DMS 273 treated with DMSO at 0.1 percent for 48 hours (cell line): ENCODE data around the gene RRN3.
"Not testable (repeated sequence)": the region's sequence is repeated elsewhere in the genome, so short reads cannot be mapped to it uniquely, and the experiment has no call there.

ENCODE experiments used
- DNase-seq: peaks from one replicate; lab custom pipeline; 2025; lab: John Stamatoyannopoulos, UW

RRN3 gene

DNA sequence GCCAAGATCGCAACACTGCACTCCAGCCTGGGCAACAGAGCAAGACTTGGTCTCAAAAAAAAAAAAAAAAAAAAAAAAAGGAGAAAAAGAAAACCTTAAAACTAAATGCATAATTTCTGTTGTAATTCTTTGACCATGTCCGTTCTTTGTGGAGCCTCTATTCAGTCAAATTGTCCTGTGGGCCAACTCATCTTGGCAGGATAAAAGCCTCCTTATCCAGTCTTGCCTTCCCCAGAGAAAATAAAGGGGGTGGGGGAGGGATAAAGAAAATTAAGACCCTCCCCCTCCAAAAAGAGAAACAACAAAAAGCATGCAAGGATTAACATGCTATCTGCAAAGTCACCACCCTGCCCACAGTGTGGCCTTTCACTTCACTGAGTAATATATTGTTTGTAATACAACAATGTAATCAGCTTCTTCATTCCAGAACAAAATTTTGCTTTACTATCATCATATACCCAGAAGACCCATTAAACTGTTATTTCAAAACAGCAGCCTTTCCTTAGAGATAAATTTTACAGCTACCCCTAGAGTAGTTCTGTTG, 5.4 kb upstream of the RRN3 start:
- not testable (repeated sequence) for DNase-seq

DNA sequence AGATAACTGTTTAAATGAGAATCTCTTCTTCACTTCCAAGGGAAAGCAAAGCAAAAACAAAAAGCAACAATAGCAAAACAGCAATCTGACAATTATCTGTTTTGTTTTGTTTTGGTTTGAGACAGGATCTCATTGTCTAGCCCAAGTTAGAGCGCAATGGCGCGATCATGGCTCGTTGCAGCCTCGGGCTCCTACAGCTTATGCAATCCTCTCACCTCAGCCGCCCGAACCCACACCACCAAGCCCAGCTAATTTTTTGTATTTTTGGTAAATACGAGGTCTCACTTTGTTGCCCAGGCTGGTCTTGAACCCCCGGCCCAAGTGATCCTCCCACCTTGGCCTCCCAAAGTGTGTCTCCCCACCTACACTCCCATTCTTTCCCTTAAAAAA, 2.5 kb upstream of the RRN3 start:
- DNase-seq, result not testable (repeated sequence)

DNA sequence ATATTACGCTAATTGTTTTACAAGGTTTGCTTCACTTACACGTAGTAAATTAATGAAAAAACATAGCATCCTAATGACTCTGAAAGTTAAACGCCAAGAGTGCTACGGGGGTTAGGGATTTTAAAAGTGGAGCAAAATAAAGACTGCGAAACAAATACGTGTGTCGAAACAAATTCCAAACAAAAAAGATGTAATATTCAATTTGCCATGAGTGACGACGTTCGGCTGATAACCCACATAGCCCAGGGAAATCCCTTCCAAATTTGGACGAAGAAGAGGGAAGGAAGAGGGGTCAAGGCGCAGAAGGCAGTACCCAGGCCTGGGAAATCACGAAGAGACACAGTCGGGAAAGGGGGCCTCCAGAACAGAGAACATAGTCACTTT, 509 bp downstream of the RRN3 start:
- not testable (repeated sequence) for DNase-seq

DNA sequence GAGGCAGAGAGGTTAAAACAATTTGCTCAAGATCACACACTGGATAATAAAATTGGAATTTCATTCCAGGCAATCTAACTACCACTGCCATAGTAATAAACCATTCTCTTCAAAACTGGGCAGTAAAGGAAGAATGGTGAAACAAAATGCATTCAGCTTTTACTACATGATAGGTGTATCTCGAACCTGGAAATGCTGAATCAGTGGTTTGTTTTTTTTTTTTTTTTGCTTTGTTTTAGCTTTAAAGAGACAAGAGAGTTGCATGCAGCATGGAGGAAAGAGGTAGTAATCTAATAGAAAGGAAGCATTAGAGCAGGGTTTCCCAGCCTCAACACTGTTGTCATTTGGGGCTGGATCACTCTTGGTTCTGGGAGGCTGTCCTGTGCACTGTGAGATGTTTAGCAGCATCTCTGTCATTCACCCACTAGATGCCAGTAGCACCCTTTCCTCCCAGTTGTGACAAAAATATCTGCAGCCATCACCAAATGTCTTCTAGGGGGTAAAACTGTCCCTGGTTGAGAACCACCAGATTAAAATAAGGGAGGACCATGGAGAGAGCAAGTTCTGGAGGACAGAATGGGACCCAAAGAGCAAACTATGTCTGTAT, 3.3 kb downstream of the RRN3 start:
- not testable (repeated sequence) for DNase-seq

DNA sequence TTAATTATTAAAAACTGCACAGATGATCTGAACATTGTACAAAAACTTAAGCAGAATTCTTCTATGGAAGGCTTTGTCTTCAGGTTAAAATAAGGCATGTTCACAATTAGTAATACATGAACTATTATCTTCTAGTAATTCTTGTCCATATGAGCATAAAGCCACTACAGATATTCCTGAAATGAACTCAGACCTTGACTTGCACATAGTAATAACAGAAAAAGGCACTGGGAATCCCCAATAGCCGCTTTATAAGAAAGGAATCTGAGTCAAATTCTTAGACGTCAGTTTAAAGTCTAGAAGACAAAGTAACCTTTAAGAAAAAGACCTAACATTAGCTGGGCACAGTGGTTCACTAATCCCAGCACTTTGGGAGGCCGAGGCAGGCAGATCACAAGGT, 11.3 kb downstream of the RRN3 start:
- DNase-seq, result not testable (repeated sequence)

DNA sequence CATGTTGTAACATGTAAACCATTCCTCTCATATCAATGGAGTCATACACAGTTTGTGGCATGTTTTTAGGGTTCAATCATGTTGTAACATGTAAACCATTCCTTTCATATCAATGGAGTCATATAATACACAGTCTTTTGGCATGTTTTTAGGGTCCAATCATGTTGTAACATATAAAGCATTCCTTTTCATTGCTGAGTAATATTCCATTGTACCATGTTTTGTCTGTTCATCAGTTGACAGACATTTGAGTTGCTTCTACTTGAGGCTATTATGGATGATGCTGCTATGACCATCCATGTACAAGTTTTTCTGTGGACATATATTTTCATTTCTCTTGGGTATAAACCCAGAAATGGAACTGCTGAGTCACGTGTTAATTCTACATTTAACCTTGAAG, 13.2 kb downstream of the RRN3 start:
- DNase-seq, result not testable (repeated sequence)

DNA sequence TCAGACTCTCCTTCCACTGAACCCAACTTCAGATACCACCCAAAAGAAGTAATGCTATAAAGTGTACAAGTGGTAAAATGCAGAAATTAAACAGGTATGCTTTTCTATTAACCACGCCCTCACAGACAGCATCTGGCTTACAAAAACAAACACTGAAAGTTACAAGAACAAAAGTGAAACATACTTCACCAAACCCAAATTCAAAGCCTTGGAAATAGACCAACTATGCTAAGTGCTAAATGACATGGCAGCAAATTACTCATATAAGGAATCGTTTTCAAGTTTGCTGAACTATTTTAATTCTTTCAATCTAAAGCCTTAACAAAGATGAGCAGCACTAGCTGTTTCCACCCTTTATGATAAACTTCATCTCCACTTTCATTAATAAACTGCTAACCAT, 17.9 kb downstream of the RRN3 start:
- DNase-seq, result not testable (repeated sequence)

DNA sequence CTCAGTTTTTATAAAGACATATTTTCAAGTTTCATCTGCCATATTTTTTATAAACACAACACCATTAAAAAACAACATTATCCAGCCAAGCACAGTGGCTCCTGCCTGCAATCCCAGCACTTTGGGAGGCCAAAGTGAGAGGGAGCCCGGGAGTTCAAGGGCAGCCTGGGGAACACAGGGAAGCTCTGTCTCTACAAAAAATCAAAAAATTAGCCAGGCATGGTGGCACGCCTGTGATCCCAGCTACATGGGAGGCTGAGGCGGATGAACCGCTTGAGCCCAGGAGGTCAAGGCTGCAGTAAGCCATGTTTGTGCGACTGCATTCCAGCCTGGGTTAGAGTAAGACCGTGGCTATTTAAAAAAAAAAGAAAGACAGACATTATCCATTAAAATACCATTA, 21.0 kb downstream of the RRN3 start:
- no peak for DNase-seq

DNA sequence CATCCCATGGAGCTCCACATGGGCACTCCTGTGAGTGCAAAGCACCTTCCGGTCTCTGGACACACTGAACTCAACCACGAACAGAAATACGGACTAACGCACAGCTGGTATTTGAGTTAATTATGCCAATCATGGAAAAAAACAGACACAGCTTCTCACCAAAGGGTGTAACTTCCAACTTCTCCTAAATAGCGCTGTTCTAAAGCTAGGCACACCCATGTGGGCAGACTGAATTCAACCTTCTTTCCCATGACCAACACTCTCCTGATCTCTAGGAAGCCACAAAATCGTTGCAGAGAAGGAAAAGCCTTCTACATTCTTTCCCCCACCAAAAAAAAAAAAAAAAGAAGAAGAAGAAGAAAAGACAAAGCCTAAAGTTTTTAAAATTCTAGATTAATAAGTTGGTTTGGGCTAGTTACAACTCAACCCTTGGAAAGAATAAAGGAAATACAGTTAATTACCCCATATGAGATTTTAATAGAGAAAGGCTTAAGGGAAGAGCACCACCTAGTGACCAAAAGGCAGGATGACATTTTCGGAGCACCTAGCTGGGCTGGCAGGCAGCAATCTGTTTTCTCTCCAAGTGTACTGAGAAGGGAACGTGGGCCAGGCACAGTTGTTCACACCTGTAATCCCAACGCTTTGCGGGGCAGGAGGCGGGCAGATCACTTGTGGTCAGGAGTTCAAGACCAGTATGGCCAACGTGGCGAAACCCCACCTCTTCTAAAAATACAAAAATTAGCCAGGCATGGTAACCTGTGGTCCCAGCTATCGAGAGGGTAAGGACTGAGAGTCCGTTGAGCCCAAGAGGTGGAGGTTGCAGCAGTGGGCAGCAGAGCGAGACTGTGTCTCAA, 21.9 kb downstream of the RRN3 start:
- DNase-seq, result not testable (repeated sequence)

DNA sequence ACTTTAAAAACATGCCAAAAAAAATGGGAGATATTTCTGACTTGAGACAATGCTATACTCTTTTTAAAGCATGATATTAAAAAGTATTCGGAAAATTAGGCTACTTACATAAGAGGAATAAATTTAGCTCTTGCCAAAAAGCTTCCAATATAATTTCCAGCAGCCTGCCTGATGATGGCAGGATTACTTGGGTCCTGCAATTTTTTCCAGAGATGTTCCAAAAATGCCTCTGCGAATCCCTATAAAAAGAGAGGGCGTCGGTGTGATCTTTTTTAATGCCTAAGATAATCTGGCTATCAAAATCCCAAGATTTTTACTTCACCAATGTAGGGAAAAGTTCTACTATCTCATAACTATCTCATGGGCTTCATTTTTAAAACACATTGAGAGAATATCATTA, 23.1 kb downstream of the RRN3 start:
- DNase-seq, result not testable (repeated sequence)

DNA sequence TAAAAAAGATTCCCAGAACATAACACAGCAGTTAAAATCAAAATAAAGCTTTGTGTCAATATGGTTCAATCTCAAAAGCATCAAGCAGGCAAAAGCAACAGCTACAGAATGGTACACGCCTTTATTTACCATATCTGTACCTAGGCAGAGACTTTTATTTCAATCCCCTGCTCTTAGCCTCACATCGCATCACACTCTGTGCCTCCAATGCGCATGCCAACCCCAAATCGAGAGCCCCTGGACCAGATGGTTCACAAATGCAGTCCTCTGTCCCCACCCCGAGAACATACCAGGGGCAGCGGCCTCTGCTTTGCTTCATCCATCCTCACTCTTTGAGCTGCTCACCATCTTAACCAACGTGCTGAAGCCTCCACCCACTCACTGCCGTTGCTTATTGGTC, 27.4 kb downstream of the RRN3 start:
- DNase-seq, result not testable (repeated sequence)

DNA sequence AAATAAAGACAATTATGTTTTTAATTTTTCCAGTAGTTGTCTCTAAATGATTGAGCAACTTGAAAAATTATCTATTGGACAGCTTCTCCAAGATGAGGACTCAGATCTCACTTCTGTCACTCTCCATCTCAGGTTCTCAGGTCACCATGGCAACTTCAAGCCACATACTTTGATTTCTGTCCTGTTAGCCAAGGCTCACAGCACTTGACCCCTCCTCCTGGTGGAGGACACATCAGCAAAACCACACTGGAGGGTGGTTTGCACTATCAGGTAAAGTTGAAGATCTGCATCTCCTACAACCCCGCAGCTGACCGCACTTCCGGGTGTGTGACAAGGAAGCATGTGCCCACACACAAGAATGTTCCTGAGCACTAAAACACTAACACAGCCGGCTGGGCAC, 28.1 kb downstream of the RRN3 start:
- not testable (repeated sequence) for DNase-seq

DNA sequence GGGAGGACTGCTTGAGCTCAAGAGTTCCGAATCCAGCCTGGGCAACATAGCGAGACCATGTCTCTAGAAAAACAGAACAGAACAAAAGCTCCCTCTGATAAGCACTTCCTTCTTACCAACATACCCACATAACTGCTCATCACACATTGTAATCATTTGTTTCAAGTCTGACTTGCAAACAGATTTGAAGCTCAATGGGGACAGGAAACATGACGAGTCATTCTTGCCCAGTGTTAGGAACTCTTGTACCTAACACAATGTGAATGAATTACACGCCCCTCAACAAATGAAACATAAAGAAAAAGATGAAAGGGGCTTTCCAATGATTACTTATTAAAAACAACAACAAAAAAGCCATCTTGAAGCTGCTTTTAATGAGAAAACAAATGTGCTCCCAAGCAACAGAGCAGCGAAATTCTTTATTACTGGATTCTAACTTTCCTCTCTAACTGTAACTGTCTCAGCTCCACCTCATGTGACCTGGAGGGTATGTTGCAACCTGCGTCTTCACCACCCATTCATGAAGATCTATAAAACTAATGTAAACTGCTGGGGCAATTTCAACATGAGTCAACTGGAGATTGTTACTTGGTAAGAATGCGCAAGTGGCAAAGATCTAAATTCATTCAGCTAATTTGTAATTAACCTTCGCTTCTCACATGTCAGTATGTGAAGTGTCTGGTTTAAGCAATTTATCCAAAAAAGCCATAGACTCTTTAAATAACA, 31.8 kb downstream of the RRN3 start:
- DNase-seq, result not testable (repeated sequence)

DNA sequence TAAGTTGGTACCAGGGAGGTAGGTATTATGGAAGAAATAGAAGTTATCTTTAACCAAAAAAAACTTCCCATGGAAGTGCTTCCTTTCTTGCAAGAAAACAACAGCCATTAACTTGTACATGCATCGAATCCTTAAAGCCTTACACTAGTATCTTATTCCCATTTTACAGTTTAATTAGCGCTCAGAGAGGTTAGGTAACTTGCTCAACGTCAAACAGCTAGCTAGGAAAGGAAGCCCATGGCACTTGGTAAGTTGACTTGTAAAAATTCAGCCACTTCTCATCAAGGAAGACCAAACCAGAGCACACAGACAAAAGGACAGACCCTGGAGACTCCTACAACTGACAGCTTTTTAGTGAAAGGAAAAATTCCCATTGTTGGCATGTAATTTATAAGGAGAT, 34.7 kb downstream of the RRN3 start:
- no peak for DNase-seq

DNA sequence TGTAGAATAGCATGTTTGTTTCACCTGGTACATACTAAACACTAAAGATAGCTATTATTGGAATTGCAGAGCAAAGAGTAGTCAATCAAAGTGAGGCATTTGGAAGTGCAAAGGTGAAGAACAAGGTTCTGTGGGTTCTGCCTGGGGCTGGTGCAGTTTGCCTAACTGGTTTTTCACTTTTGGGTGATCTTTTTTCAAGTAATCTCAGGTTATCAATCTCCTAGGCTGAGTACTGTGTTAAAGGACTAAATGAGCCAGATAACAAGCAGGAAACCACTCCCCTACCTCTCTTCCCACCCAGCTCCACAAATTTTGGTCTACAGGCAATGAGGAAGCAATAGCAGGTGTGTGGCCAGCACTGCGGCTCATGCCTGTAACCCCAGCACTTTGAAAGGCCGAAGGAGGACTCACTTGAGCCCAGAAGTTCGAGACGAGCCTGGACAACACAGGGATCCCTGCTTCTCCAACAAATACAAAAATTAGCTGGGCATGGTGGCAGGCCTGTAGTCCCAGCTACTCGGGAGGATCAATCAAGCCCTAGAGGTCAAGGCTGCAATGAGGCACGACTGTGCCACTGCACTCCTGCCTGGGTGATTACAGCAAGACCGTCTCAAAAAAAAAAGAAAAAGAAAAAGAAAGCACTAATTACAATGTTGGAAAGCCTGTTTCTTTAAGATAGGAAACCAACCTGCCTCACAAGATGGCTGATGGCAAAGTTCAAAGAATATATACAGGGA, 36.2 kb downstream of the RRN3 start:
- no peak for DNase-seq

DNA sequence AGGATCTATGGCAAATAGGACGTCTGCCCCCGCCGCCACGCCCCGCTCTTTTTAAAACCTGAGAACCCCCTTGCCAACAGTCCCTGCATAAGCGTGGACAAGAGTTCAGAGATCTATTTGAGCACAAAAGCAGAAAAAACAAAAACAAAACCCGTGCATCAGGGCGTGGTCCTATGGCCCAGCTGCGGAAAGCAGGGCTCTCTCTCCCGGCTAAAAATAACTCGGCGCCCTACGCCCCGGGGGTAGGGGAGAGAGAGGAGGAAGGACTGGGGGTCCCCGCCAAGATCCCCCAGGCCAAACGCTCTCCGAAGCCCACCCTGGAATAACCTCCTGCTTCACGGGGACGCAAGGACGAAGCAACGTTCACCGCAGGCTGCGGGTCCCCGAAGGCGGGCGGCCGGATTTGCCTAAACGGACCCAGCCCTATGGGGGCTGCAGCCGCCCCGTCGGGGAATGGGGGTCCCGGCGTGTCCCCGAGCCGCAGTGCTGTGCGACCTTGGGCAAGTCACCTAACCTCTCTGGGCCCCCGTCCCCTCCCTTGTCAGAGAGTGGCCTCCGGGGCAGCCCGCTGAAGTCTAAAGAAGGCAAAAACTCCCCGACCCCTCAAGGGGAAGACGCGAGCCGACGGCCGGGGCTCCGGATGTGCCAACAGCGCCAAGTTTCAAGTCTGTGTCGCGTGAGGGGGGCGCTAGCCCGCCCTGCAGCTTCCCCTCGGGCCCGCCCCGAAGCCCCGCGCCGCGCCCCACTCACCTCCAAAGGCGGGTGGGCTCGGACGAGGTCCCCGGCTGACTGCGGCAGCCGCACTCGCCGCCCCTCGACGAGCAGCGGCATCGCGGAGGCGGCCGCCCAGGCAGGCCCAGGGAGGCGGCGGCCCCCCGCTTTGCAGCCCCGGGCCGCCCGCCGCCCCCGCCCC, 38.7 kb downstream of the RRN3 start:
- no peak for DNase-seq

DNA sequence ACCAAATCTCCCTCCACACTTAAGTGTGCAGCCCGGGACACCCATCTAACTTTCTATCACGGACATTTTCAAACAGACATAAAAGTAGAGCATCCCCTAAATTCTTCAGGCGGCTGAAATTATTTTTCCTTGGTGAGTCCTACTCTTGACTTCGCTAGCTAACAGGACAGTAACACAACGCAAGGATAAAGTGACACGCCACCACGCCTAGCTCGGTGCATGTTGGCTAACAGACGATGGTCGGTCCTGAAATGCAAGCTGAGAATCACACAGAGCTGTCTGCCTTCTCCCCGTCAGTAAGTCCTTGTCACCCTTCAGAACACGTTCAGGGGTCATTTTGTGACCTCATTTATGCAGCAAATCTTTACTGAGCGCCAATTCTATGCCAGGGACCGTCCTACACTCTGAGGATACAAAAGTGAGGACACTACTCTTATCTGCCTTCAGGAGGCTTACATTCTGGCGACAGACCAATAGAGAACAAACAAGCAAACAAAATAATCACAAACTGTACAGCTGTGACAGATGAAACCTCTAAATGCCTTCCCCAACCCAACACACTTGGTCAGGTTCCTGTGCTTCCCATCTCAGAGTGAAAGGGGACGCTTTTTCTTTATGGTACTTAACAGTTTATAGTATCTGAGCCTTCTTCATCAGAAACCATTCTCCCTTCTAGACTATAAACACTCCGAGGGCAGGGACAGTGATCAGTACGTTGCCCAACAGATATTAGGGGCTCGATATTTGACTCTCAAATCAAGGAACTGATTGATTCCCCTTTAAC, 39.5 kb downstream of the RRN3 start:
- DNase-seq, result no peak

DNA sequence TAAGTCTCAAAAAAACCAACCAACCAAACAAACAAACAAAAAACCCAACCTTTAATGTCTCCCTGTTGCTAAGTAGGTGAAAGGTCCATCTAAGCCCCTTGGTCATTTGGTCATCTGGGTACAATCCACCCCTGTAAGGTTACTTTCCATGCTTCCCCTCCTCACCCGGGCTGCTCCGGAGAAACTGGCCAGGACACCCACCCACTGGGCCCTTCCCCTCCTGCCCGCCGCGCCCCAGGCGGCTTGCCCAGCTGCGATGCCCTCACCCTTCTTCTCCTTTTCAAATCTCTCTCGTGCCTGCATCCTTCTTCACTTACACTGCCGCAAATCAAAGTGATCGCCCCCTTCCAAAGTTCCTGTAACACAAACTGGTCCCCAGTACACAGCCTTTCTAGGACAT, 40.2 kb downstream of the RRN3 start:
- no peak for DNase-seq

DNA sequence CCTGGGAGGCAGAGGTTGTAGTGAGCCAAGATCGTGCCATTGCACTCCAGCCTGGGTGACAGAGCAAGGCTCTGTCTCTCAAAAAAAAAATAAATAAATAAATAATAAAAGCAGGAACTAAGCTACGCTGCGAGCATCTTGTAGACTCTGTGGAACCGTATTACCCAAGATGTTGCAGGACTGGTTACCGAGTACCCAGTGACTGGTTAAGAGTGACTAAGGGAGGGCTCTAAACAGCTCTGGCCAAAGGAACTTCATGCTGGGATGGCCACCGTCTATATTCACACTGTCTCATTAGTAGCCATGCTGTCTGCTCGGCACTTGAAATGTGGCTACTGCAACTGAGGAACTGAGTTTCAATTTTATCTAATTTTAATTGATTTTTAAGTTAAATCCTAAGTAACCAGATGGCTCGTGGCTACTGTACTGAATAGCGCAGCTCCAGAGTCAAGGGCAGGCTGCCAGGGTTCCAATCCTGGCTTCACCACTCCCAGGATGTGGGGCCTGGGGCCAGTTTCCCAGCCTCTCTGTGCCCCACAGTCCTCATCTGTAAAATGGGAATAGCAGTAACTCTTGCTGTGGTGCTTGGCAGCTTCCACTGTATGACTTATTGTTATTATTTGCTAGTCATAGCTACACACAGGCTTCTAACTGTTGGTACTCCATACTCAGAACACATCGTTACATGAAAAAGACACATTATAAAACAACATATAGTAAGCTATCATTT, 41.2 kb downstream of the RRN3 start:
- no peak for DNase-seq
